Measurements from ENCODE around the gene UTY.

The UTY gene

GRCh38 chrY:13479828-13480227 is at the start of gene UTY:
TSS of gene UTY (minus strand) at chrY:13480033. CDS start at chrY:13479665, 368 bp downstream.
- peak; percentile 72 for DNase-seq (ENCODE audit: low spot score)

GRCh38 chrY:13520474-13520873 is 40.6 kb upstream of the UTY start:
- DNase-seq (ENCODE audit: low spot score): no peak

- DNase-seq (ENCODE audit: low spot score): no peak
Observed at GRCh38 chrY:13501215-13501614, 21.4 kb upstream of the UTY start.

GRCh38 chrY:13493737-13494136 is 13.9 kb upstream of the UTY start:
- no peak for DNase-seq (ENCODE audit: low spot score)

- no peak for DNase-seq (ENCODE audit: low spot score)
Observed at GRCh38 chrY:13492408-13492807, 12.6 kb upstream of the UTY start.

- no peak for DNase-seq (ENCODE audit: low spot score)
Observed at GRCh38 chrY:13488738-13489137, 8.9 kb upstream of the UTY start.

GRCh38 chrY:13479121-13479711 is 617 bp downstream of the UTY start:
- DNase-seq (ENCODE audit: low spot score): peak; percentile 43

GRCh38 chrY:13478126-13478785 is 1.6 kb downstream of the UTY start:
- DNase-seq (ENCODE audit: low spot score): peak; percentile 57

GRCh38 chrY:13474997-13475396 is 4.8 kb downstream of the UTY start:
- DNase-seq (ENCODE audit: low spot score): no peak

- DNase-seq (ENCODE audit: low spot score): no peak
Observed at GRCh38 chrY:13451572-13451971, 28.3 kb downstream of the UTY start.

GRCh38 chrY:13450596-13451130 is 29.2 kb downstream of the UTY start:
- DNase-seq (ENCODE audit: low spot score): no peak

GRCh38 chrY:13445566-13445965 is 34.3 kb downstream of the UTY start:
- no peak for DNase-seq (ENCODE audit: low spot score)

GRCh38 chrY:13443146-13443545 is 36.7 kb downstream of the UTY start:
- no peak for DNase-seq (ENCODE audit: low spot score)

- no peak for DNase-seq (ENCODE audit: low spot score)
Observed at GRCh38 chrY:13440811-13441210, 39.0 kb downstream of the UTY start.

- DNase-seq (ENCODE audit: low spot score): peak; percentile 36
Observed at GRCh38 chrY:13435968-13436937, 43.6 kb downstream of the UTY start.

GRCh38 chrY:13435206-13435967 is 44.4 kb downstream of the UTY start:
- DNase-seq (ENCODE audit: low spot score): no peak

GRCh38 chrY:13432293-13433025 is 47.4 kb downstream of the UTY start:
- DNase-seq (ENCODE audit: low spot score): no peak

GRCh38 chrY:13429551-13429950 is 50.3 kb downstream of the UTY start:
- DNase-seq (ENCODE audit: low spot score): no peak

- DNase-seq (ENCODE audit: low spot score): no peak
Observed at GRCh38 chrY:13423281-13423732, 56.5 kb downstream of the UTY start.

GRCh38 chrY:13416869-13417661 is 62.8 kb downstream of the UTY start:
- DNase-seq (ENCODE audit: low spot score): no peak
